AG09319 (cell line): Measurements from ENCODE around the gene NHERF1.
A peak's percentile ranks its signal among the peaks of the same experiment; 100 is the strongest.

Source experiments
- DNase-seq: peaks from one replicate; pipeline ENCODE4 v3.0.0-alpha.2; 2010; ENCODE audit warnings: low read depth; ENCODE audit errors: extremely low read depth
- TF ChIP-seq, protein P1 (sequence below): IDR thresholded peaks from 2 replicates; pipeline ENCODE4 v1.5.1; 2011; ENCODE audit warnings: low read depth, mild to moderate bottlenecking, inconsistent platforms, low read length, moderate library complexity

NHERF1 gene

DNA sequence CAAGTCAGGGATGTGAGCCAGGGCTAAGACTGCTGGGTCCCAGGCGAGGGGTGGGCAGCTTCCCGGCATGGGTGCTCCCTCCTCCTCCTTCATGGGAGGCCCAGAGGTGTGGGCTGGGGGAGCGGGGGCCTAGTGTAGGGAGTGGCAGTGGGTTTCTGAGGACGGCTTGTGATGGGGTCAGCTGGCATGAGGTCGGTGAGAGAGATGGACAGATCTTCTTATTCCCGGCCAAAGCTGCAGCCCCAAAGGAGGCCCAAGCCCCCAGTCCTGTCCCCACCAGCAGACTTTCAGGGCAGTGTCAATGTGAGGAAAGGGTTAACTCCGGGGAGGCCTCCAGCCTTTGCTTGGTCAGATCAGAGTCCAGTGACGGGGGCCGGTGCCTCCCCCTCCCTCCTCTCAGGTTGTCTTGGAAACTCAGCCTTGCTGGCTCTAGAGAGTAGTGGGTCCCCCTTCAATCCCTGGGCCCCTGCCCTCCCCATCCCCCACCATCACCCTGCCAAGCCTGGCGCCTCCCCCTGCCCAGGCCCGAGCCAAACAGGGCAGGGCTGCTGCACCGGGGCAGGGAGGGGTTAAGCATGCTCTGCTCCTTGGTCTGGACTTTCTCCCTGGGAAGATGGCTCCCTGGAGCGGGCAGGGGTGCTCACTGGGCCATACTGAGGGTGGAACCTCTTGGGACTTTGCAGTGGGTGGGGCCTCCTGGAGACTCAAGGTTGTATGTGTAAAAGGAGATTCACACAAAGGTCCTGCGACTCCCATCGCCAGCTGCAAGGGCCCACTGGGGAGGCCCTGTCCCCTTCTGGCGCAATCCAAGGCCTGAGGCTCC is 15.3 kb downstream of the NHERF1 start:
- DNase-seq: no peak
- TF ChIP-seq, protein P1, sequence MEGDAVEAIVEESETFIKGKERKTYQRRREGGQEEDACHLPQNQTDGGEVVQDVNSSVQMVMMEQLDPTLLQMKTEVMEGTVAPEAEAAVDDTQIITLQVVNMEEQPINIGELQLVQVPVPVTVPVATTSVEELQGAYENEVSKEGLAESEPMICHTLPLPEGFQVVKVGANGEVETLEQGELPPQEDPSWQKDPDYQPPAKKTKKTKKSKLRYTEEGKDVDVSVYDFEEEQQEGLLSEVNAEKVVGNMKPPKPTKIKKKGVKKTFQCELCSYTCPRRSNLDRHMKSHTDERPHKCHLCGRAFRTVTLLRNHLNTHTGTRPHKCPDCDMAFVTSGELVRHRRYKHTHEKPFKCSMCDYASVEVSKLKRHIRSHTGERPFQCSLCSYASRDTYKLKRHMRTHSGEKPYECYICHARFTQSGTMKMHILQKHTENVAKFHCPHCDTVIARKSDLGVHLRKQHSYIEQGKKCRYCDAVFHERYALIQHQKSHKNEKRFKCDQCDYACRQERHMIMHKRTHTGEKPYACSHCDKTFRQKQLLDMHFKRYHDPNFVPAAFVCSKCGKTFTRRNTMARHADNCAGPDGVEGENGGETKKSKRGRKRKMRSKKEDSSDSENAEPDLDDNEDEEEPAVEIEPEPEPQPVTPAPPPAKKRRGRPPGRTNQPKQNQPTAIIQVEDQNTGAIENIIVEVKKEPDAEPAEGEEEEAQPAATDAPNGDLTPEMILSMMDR: no peak

DNA sequence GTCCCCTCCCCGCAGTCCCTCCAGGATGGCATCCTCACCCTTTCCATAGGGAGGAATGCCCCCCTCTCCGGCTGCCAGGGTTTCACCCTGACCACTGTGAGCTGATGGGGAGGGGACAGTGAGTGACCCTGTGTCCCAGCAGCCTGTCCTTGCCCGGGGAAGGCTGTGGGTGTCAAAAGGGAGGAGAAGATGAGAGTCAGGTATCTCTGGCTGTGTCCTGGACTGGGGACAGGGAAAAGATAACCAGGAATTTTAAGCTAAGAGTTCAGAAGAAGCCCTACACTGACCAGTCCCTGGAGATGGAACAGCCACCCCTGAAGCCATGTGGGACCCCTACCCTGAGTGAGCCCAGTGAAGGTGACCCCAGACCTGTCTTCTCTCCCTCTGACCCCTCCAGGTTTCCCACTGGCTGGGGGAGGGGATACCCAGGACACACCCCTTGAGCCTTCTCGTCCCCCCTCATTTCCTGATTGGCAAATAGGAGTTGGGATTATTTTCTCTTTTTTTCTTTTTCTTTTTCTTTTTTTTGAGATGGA is 16.4 kb downstream of the NHERF1 start:
- DNase-seq: no peak
- TF ChIP-seq, protein P1: no peak

DNA sequence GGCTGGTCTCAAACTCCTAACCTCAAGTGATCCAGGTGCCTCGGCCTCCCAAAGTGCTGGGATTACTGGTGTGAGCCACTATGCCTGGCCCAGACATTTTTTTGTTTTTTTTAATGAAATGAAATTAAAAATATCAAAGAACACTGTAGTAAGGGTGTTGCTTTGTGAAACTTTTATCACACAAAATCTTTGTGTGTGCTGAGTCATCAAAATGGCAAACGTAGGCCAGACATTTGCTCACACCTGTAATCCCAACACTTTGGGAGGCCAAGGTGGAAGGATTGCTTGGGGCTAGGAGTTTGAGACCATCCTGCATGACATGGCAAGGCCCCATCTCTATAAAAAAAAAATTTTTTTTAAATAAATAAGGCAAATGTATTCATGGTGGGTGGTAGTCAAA is 18.0 kb downstream of the NHERF1 start:
- TF ChIP-seq, protein P1: no peak
- no peak for DNase-seq

DNA sequence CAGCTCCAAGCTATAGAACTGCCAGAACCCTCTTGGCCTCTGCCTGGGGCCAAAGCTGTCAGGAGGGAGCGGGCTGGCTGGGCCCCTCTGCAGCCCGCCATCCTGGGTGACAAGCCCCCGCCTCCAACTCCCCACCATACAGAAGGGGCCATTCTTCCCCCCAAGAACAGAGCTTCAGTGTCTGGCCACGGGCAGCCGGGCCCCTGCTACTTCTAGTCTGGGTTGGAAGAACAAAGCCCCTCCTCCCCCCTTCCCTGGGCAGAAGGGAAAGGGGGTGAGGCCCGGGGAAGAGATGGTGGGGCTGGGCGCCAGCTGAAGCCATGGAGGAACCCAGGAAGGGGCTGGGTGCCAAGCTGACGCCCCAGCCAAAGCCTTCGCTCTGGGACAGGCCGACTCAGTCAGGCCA is 18.7 kb downstream of the NHERF1 start:
- TF ChIP-seq, protein P1: no peak
- DNase-seq: no peak

DNA sequence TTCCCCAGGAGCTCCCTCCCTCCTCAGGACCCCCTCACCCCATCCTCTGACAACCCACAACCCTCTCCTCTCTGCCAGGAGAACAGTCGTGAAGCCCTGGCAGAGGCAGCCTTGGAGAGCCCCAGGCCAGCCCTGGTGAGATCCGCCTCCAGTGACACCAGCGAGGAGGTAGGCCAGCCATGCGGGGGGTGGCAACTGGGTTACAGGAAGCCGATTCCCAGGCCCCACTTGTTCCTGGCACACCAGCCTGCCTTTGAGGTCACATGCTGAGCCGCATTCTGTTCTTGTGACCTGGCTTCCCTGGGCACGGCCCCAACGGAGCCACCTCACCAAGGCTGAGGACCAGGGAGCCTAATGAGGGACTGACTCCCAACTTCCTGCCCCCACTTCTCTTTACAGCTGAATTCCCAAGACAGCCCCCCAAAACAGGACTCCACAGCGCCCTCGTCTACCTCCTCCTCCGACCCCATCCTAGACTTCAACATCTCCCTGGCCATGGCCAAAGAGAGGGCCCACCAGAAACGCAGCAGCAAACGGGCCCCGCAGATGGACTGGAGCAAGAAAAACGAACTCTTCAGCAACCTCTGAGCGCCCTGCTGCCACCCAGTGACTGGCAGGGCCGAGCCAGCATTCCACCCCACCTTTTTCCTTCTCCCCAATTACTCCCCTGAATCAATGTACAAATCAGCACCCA is 19.8 kb downstream of the NHERF1 start:
- TF ChIP-seq, protein P1: no peak

DNA sequence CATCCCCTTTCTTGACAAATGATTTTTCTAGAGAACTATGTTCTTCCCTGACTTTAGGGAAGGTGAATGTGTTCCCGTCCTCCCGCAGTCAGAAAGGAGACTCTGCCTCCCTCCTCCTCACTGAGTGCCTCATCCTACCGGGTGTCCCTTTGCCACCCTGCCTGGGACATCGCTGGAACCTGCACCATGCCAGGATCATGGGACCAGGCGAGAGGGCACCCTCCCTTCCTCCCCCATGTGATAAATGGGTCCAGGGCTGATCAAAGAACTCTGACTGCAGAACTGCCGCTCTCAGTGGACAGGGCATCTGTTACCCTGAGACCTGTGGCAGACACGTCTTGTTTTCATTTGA is 20.3 kb downstream of the NHERF1 start:
- TF ChIP-seq, protein P1: no peak
- no peak for DNase-seq

More for the DNA sequence above, 19.8 kb downstream of the NHERF1 start:
- DNase-seq: peak; percentile 16

DNA sequence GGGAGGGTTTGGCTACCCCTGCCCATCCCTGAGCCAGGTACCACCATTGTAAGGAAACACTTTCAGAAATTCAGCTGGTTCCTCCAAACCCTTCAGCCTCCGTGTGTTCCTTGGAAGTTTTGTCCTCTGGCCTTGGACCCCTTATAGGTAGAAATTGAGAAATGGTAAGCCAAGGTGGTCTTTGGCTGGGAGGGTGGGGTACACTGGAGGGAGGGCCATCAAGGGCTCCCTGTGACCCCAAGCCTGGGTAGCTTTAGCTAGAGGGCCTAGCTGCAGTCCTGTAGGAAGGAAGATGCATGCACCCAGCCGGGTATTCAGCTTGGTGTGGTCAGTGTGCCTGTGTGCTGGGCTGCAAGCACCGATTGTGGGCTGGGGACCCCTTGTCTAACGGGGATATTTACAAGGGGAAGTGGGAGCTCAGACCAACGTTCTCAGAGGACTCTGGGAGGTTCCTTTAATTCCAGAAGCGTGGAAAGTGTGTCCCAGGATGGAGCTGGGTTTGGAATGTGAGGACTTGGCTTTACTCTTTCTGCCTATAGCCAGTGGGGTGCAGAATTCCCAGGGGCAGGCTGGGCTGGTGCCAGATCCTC is 20.9 kb downstream of the NHERF1 start:
- TF ChIP-seq, protein P1: no peak

More for the DNA sequence above, 20.9 kb downstream of the NHERF1 start:
- no peak for DNase-seq
